Measurements from ENCODE around the gene HAPLN3. TPM values are rescaled to one million over a fixed set of nuclear protein-coding genes. Genes with fewer than 3 reads are reported as not detected.

The HAPLN3 gene
- polyA plus RNA-seq, 1 of the 3 experiments (the other 2 are of a cell fraction) = 9.7 TPM

DNA sequence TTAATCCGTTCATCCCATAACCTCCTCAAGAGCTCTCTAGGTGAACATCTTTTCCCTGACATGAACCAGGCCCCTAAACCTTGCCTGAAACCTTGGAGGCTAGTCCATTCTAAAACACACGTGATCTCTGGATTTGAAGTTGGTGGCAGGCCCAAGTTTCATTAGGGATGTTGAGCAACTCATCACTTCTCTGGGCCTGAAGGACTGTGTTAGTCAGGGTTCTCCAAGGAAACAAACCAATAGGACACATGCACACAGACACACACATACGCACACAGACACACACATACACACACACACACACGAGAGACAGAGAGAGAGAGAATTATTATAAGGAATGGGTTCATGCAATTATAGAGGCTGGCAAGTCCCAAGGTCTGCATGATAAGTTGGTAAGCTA lies 60.2 kb downstream of the HAPLN3 start (continued):
- TF ChIP-seq GABPA (IDR thresholded peaks at IDR 0.05; ENCODE audit: low read depth) = no peak
- TF ChIP-seq, protein P1, sequence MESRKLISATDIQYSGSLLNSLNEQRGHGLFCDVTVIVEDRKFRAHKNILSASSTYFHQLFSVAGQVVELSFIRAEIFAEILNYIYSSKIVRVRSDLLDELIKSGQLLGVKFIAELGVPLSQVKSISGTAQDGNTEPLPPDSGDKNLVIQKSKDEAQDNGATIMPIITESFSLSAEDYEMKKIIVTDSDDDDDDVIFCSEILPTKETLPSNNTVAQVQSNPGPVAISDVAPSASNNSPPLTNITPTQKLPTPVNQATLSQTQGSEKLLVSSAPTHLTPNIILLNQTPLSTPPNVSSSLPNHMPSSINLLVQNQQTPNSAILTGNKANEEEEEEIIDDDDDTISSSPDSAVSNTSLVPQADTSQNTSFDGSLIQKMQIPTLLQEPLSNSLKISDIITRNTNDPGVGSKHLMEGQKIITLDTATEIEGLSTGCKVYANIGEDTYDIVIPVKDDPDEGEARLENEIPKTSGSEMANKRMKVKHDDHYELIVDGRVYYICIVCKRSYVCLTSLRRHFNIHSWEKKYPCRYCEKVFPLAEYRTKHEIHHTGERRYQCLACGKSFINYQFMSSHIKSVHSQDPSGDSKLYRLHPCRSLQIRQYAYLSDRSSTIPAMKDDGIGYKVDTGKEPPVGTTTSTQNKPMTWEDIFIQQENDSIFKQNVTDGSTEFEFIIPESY (IDR thresholded peaks at IDR 0.05; ENCODE audit: borderline replicate concordance, low read depth) = no peak
- TF ChIP-seq FOXJ3 (CRISPR knock-in tag; IDR thresholded peaks at IDR 0.05) = no peak
- no peak for TF ChIP-seq NFIC (IDR thresholded peaks at IDR 0.05; ENCODE audit: borderline replicate concordance)
- TF ChIP-seq POLR2AphosphoS5 (IDR thresholded peaks at IDR 0.05; ENCODE audit: low read depth, low read length) = no peak
- TF ChIP-seq RXRA (IDR thresholded peaks at IDR 0.05; ENCODE audit: borderline replicate concordance, low read depth) = no peak
- TF ChIP-seq YY1 (IDR thresholded peaks at IDR 0.05; ENCODE audit: low read depth) = no peak

DNA sequence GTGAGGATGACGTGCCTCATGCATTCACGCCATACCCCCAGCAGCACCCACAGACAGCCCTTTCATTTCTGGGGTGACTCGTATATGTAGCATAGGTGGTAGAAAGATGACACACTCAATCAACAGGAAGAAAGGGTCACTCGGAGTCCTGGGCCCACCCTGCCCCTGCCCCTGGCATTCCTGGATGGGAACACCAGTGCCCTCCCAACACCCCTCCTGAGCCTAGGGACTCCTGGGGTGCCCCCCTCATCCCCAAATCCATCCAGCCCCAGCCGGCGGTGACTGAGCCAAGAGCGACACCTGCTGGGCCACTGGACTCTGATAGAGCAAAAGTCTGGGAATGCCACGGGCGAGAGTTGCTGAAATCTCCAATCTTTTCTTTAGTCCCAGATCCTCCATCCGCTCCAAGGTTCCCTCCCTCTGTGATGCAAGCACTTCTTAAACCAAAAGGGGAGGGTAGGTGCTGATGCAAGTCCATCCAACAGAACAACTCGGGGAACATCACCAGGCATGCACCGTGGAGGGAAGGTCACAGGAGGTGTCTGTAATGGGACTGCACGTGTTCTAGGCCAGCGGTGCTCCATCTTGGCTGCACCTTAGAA lies 61.0 kb downstream of the HAPLN3 start:
- peak; percentile 64 for DNase-seq

GRCh38 chr15:88833731-88834100 lies 61.6 kb downstream of the HAPLN3 start:
- Histone ChIP-seq H2AFZ (ENCODE audit: low read depth) (no peak overlapping the region), H3K4me2 (no peak overlapping the region), H3K4me3 (ENCODE audit: low read depth in 2 of 2, low read length in 1 of 2) (no peak overlapping the region), H3K9me3 (no peaks in the 10 kb centered on the region), H3F3A (replicated peaks; ENCODE audit: insufficient read depth) (no peaks in the 10 kb centered on the region), H3K9ac (no peak overlapping the region), H3K27ac (ENCODE audit: low read depth in 2 of 2, low read length in 1 of 2) (no peak overlapping the region), H3K27me3 (ENCODE audit: insufficient read depth) (no peaks in the 10 kb centered on the region), H3K36me3 (replicated peaks in 1 of 2; ENCODE audit: control insufficient read depth in 1 of 2, insufficient read depth in 2 of 2, low read length in 1 of 2) (no peaks in the 10 kb centered on the region), H3K79me2 (ENCODE audit: insufficient read depth) (no peaks in the 10 kb centered on the region), H4K20me1 (ENCODE audit: insufficient read depth) (no peaks in the 10 kb centered on the region), H3K9me2 (no peaks in the 10 kb centered on the region), H3K4me1 (ENCODE audit: control insufficient read depth in 1 of 2, insufficient read depth in 2 of 2, low read depth in 1 of 2, low read length in 1 of 2) (no peaks in the 10 kb centered on the region)
- WGBS (ENCODE audit: low lambda C conversion rate) = 52% methylated on average over 8 of the region's 8 CpGs
- ChIA-PET POLR2A (no interaction called here), CTCF (interaction anchor here (0.9 to 5.8 kb wide), 9 partner anchors 10 to 356 kb away, joined by 3 to 50 read pairs (median 4); no protein-coding TSS in a partner anchor)
- no peak for DNase-seq
- no peak for TF ChIP-seq GATA2 (CRISPR knock-in tag; IDR thresholded peaks at IDR 0.05)

More for the DNA sequence above, 61.0 kb downstream of the HAPLN3 start:
- Histone ChIP-seq H3K4me3 (ENCODE audit: low read depth in 2 of 2, low read length in 1 of 2) (peak overlapping the region in 1 of 2 experiments; percentile 41; a peak in 1 of 4 replicates), H3K79me2 (ENCODE audit: insufficient read depth) (no peaks in the 10 kb centered on the region), H3K9me3 (no peaks in the 10 kb centered on the region), H2AFZ (ENCODE audit: low read depth) (no peak overlapping the region), H3K4me2 (no peak overlapping the region), H3K27ac (ENCODE audit: low read depth in 2 of 2, low read length in 1 of 2) (no peak overlapping the region), H3K9ac (no peak overlapping the region), H3K36me3 (replicated peaks in 1 of 2; ENCODE audit: control insufficient read depth in 1 of 2, insufficient read depth in 2 of 2, low read length in 1 of 2) (no peaks in the 10 kb centered on the region), H3F3A (replicated peaks; ENCODE audit: insufficient read depth) (no peaks in the 10 kb centered on the region), H4K20me1 (ENCODE audit: insufficient read depth) (no peaks in the 10 kb centered on the region), H3K9me2 (no peaks in the 10 kb centered on the region), H3K27me3 (ENCODE audit: insufficient read depth) (no peaks in the 10 kb centered on the region), H3K4me1 (ENCODE audit: control insufficient read depth in 1 of 2, insufficient read depth in 2 of 2, low read depth in 1 of 2, low read length in 1 of 2) (no peaks in the 10 kb centered on the region)
- TF ChIP-seq RAD21 (IDR thresholded peaks at IDR 0.05; ENCODE audit: low read length) = peak; percentile 68
- TF ChIP-seq SMC3 (IDR thresholded peaks at IDR 0.05; ENCODE audit: low read depth, low read length) = peak; percentile 56
- TF ChIP-seq, protein P2, sequence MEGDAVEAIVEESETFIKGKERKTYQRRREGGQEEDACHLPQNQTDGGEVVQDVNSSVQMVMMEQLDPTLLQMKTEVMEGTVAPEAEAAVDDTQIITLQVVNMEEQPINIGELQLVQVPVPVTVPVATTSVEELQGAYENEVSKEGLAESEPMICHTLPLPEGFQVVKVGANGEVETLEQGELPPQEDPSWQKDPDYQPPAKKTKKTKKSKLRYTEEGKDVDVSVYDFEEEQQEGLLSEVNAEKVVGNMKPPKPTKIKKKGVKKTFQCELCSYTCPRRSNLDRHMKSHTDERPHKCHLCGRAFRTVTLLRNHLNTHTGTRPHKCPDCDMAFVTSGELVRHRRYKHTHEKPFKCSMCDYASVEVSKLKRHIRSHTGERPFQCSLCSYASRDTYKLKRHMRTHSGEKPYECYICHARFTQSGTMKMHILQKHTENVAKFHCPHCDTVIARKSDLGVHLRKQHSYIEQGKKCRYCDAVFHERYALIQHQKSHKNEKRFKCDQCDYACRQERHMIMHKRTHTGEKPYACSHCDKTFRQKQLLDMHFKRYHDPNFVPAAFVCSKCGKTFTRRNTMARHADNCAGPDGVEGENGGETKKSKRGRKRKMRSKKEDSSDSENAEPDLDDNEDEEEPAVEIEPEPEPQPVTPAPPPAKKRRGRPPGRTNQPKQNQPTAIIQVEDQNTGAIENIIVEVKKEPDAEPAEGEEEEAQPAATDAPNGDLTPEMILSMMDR (IDR thresholded peaks at IDR 0.05) = peak; percentile 62
- TF ChIP-seq JUND (IDR thresholded peaks at IDR 0.05) = no peak
- ChIA-PET CTCF (interaction anchor here (0.8 to 5.8 kb wide), 16 partner anchors 8 to 357 kb away, joined by 3 to 50 read pairs (median 4); no protein-coding TSS in a partner anchor), POLR2A (no interaction called here)
- 55% methylated on average over 11 of the region's 14 CpGs for WGBS (ENCODE audit: low lambda C conversion rate)

Data from SK-N-SH (cell line).